ENCODE results near the gene DOCK3. TPM values are rescaled to one million over a fixed set of nuclear protein-coding genes. Genes with fewer than 3 reads are reported as not detected.

Gene DOCK3
- total RNA-seq, 1 experiment from 2014 or later = 5.6 TPM

DNA sequence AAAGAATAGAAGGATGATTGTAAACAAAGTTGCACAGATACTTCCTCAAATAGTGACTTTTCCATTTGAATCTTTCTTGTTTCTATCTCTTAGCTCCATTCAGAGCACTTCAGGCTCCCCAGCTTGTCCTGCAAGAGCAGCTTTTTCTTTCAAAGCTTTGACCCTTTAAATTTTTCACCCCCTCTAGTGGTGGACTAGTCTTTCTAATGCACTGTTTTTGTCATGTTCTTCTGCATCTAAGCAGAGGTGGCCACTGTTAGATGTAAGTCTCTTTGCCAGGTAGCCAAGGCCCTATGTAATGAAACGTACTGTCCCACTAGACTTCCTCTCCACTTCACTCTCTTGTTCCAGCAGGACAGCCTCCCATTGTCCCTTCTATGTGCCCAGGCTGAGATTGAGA, 636.3 kb downstream of the DOCK3 start (continued):
- TF ChIP-seq, protein P1, sequence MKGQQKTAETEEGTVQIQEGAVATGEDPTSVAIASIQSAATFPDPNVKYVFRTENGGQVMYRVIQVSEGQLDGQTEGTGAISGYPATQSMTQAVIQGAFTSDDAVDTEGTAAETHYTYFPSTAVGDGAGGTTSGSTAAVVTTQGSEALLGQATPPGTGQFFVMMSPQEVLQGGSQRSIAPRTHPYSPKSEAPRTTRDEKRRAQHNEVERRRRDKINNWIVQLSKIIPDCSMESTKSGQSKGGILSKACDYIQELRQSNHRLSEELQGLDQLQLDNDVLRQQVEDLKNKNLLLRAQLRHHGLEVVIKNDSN (CRISPR knock-in tag; IDR thresholded peaks at IDR 0.05) = no peak
- TF ChIP-seq GABPB1 (CRISPR knock-in tag; IDR thresholded peaks at IDR 0.05) = no peak
- no peak for TF ChIP-seq GTF2I (CRISPR knock-in tag; conservative IDR thresholded peaks at IDR 0.05)
- no peak for TF ChIP-seq MLX (CRISPR knock-in tag; IDR thresholded peaks at IDR 0.05)
- TF ChIP-seq, protein P2, sequence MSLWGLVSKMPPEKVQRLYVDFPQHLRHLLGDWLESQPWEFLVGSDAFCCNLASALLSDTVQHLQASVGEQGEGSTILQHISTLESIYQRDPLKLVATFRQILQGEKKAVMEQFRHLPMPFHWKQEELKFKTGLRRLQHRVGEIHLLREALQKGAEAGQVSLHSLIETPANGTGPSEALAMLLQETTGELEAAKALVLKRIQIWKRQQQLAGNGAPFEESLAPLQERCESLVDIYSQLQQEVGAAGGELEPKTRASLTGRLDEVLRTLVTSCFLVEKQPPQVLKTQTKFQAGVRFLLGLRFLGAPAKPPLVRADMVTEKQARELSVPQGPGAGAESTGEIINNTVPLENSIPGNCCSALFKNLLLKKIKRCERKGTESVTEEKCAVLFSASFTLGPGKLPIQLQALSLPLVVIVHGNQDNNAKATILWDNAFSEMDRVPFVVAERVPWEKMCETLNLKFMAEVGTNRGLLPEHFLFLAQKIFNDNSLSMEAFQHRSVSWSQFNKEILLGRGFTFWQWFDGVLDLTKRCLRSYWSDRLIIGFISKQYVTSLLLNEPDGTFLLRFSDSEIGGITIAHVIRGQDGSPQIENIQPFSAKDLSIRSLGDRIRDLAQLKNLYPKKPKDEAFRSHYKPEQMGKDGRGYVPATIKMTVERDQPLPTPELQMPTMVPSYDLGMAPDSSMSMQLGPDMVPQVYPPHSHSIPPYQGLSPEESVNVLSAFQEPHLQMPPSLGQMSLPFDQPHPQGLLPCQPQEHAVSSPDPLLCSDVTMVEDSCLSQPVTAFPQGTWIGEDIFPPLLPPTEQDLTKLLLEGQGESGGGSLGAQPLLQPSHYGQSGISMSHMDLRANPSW (CRISPR knock-in tag; conservative IDR thresholded peaks at IDR 0.05; ENCODE audit: low read depth) = no peak
- no peak for TF ChIP-seq NR1H2 (CRISPR knock-in tag; IDR thresholded peaks at IDR 0.05)
- TF ChIP-seq NR2C2 (CRISPR knock-in tag; IDR thresholded peaks at IDR 0.05) = no peak

DNA sequence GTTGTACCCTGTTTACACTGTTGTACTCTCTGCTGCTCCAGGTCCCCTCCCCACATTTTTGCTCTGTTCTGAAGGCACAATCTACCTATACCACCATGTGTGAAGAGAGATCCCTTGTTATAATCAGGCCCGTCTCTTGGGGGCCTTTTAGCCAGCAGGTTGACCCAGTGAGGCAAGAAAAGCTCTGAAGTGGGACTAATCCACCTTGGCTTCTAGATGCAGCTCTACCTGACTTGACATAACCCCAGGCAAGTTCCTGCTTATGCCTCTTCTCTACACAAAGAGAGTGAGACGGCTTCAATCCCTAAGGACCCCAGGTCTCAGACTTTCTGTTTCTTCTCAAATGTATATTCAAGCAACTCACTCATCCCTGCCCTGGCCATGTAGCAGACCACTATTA, 653.5 kb downstream of the DOCK3 start:
- ATAC-seq = no peak; the same call in 1 of the 2 replicates
- CTCF ChIA-PET = no interaction called here
- no peak overlapping the region for H3K4me3 Mint-ChIP-seq
- no peaks in the 10 kb centered on the region for H3K4me1 Mint-ChIP-seq
- peaks cover 5% of the 10 kb centered on the region; the same call in 1 of the 2 replicates for H3K27me3 Mint-ChIP-seq (ENCODE audit: low read depth)
- H3K36me3 Mint-ChIP-seq = no peaks in the 10 kb centered on the region
- POLR2A ChIA-PET = no interaction called here
- no peak for DNase-seq (ENCODE audit: low spot score)
- no peak overlapping the region for H3K27ac Mint-ChIP-seq
- H3K9me3 Mint-ChIP-seq = peaks cover 29% of the 10 kb centered on the region
- no peak for TF ChIP-seq NR3C1 (CRISPR knock-in tag; conservative IDR thresholded peaks at IDR 0.05; ENCODE audit: low read depth)
- no peak for TF ChIP-seq GRHL2 (CRISPR knock-in tag; IDR thresholded peaks at IDR 0.05; ENCODE audit: insufficient replicate concordance, severe bottlenecking)
- TF ChIP-seq ZNF317 (CRISPR knock-in tag; IDR thresholded peaks at IDR 0.05; ENCODE audit: borderline replicate concordance, low read depth) = no peak
- no peak for TF ChIP-seq PRRX2 (CRISPR knock-in tag; IDR thresholded peaks at IDR 0.05)
- no peak for TF ChIP-seq SOX15 (CRISPR knock-in tag; IDR thresholded peaks at IDR 0.05)
- TF ChIP-seq SMAD3 (CRISPR knock-in tag; IDR thresholded peaks at IDR 0.05; ENCODE audit: borderline replicate concordance) = no peak
- TF ChIP-seq GTF2I (CRISPR knock-in tag; conservative IDR thresholded peaks at IDR 0.05) = no peak
- TF ChIP-seq, protein P3, sequence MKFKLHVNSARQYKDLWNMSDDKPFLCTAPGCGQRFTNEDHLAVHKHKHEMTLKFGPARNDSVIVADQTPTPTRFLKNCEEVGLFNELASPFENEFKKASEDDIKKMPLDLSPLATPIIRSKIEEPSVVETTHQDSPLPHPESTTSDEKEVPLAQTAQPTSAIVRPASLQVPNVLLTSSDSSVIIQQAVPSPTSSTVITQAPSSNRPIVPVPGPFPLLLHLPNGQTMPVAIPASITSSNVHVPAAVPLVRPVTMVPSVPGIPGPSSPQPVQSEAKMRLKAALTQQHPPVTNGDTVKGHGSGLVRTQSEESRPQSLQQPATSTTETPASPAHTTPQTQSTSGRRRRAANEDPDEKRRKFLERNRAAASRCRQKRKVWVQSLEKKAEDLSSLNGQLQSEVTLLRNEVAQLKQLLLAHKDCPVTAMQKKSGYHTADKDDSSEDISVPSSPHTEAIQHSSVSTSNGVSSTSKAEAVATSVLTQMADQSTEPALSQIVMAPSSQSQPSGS (CRISPR knock-in tag; IDR thresholded peaks at IDR 0.05; ENCODE audit: borderline replicate concordance, low read depth) = no peak
- TF ChIP-seq ZNF532 (CRISPR knock-in tag; IDR thresholded peaks at IDR 0.05; ENCODE audit: borderline replicate concordance) = no peak
- TF ChIP-seq EMX1 (CRISPR knock-in tag; IDR thresholded peaks at IDR 0.05) = no peak
- TF ChIP-seq CBFB (CRISPR knock-in tag; IDR thresholded peaks at IDR 0.05; ENCODE audit: low read depth) = no peak
- TF ChIP-seq, protein P4, sequence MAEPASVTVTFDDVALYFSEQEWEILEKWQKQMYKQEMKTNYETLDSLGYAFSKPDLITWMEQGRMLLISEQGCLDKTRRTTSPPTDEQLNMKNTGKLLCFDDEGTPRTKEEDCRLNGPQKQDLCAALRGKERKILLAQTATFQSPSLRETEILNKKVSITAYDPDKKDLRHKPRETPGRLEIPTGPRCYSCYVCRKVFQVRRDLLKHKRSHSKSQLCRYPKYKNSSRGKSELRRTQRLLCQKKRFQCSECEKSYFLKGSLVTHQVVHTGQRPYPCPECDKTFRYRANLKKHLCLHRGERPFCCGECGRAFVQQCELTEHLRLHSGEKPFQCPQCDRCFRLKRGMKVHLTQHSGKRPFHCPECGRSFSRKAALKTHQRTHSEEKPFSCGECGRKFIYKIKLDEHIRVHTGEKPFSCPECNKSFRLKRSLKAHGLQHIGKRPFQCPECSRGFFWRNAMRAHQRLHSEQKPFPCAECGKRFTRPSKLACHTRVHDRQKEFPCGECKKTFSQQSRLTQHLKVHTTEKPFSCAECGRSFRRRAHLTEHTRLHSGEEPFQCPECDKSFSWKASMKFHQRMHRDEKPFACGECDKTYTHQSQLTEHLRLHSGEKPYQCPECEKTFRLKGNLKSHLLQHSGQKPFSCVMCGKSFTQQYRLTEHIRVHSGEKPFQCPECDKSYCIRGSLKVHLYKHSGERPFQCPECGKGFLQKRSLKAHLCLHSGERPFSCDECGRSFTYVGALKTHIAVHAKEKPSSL (CRISPR knock-in tag; conservative IDR thresholded peaks at IDR 0.05) = no peak
- TF ChIP-seq ZNF423 (CRISPR knock-in tag; IDR thresholded peaks at IDR 0.05) = no peak
- TF ChIP-seq, protein P5, sequence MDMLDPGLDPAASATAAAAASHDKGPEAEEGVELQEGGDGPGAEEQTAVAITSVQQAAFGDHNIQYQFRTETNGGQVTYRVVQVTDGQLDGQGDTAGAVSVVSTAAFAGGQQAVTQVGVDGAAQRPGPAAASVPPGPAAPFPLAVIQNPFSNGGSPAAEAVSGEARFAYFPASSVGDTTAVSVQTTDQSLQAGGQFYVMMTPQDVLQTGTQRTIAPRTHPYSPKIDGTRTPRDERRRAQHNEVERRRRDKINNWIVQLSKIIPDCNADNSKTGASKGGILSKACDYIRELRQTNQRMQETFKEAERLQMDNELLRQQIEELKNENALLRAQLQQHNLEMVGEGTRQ (CRISPR knock-in tag; IDR thresholded peaks at IDR 0.05) = no peak
- no peak for TF ChIP-seq RELA (CRISPR knock-in tag; IDR thresholded peaks at IDR 0.05; ENCODE audit: borderline replicate concordance)
- TF ChIP-seq NFE2L1 (CRISPR knock-in tag; IDR thresholded peaks at IDR 0.05) = no peak
- TF ChIP-seq, protein P6, sequence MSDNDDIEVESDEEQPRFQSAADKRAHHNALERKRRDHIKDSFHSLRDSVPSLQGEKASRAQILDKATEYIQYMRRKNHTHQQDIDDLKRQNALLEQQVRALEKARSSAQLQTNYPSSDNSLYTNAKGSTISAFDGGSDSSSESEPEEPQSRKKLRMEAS (CRISPR knock-in tag; IDR thresholded peaks at IDR 0.05) = no peak

All from WTC11 (cell line).